Fibroblast of lung (primary cell): ENCODE results near the gene PCID2. TPM values are rescaled to one million over a fixed set of nuclear protein-coding genes. Genes with fewer than 3 reads are reported as not detected.

Source experiments
- DNase-seq, 2 donors: peaks; one replicate each; pipeline versions ENCODE4 v3.0.0 to v3.0.0-alpha.2; 2010; ENCODE audit warnings: low read depth in 2 of 2
- H2AFZ ChIP-seq: 2 replicates; pipeline ENCODE4 v1.5.1; 2012; ENCODE audit warnings: low read length, control low read depth, inconsistent platforms
- H3K27ac ChIP-seq: 2 replicates; pipeline ENCODE4 v1.5.1; 2011; ENCODE audit warnings: low read length, control low read depth; ENCODE audit not compliant: insufficient read depth
- H3K27me3 ChIP-seq: 2 replicates; pipeline ENCODE4 v1.5.1; 2011; ENCODE audit warnings: mild to moderate bottlenecking, low read length; ENCODE audit not compliant: control insufficient read depth, insufficient read depth
- H3K36me3 ChIP-seq: 2 replicates; pipeline ENCODE4 v1.5.1; 2011; ENCODE audit warnings: low read length; ENCODE audit not compliant: control insufficient read depth, insufficient read depth
- H3K4me1 ChIP-seq: 2 replicates; pipeline ENCODE4 v1.5.1; 2011; ENCODE audit warnings: low read length; ENCODE audit not compliant: control insufficient read depth, insufficient read depth; ENCODE audit errors: extremely low read depth
- H3K4me2 ChIP-seq: 2 replicates; pipeline ENCODE4 v1.5.1; 2011; ENCODE audit warnings: low read length, control low read depth; ENCODE audit not compliant: insufficient read depth; ENCODE audit errors: extremely low read depth
- H3K4me3 ChIP-seq, 4 experiments: fragments of 200-600 bp in 1 of 4; sonication (generic) in 1 of 4; replicated peaks in 1 of 4; 2 replicates each; pipeline ENCODE4 v1.5.1; 2011 to 2016; ENCODE audit warnings: low read length in 4 of 4, low read depth in 3 of 4, mild to moderate bottlenecking in 3 of 4, control low read depth in 2 of 4, inconsistent platforms in 1 of 4, mixed read lengths in 1 of 4; ENCODE audit not compliant: insufficient read depth in 1 of 4; ENCODE audit errors: control extremely low read depth in 1 of 4
- H3K79me2 ChIP-seq: 2 replicates; pipeline ENCODE4 v1.5.1; 2012; ENCODE audit warnings: mild to moderate bottlenecking, low read length, inconsistent platforms; ENCODE audit not compliant: control insufficient read depth, insufficient read depth
- H3K9ac ChIP-seq: 2 replicates; pipeline ENCODE4 v1.5.1; 2011; ENCODE audit warnings: mild to moderate bottlenecking, low read length, control low read depth; ENCODE audit not compliant: insufficient read depth
- H3K9me3 ChIP-seq: 2 replicates; pipeline ENCODE4 v1.5.1; 2012; ENCODE audit warnings: low read depth, low read length; ENCODE audit not compliant: control insufficient read depth, insufficient read depth
- H4K20me1 ChIP-seq: 2 replicates; pipeline ENCODE4 v1.5.1; 2011; ENCODE audit warnings: low read length; ENCODE audit not compliant: control insufficient read depth, insufficient read depth; ENCODE audit errors: extremely low read depth
- EZH2 ChIP-seq: IDR thresholded peaks from 2 replicates; pipeline ENCODE4 v1.5.1; 2012; ENCODE audit warnings: low read length, control low read depth, mild to moderate bottlenecking; ENCODE audit errors: missing control alignments
- polyA plus RNA-seq, 2 donors: library from polyadenylated mRNA; depleted of rRNA in 1 of 2; stranded (reverse) in 1 of 2; unstranded in 1 of 2; fragments of >200 nt; gene quantifications; 2 replicates each; pipeline ENCODE4 v1.2.1, GENCODE V29; 2011 to 2012; ENCODE audit warnings: missing spikeins in 1 of 2
- total RNA-seq: library from RNA; depleted of rRNA; stranded (reverse); fragments of >200 nt; gene quantifications from 2 replicates; pipeline ENCODE4 v1.2.1, GENCODE V29; 2014
- TF ChIP-seq, protein P1 (sequence below), 2 donors: IDR thresholded peaks in 1 of 2; conservative IDR thresholded peaks in 1 of 2; 1 replicate in 1 of 2; 2 replicates in 1 of 2; pipeline ENCODE4 v1.5.1; 2011 to 2012; ENCODE audit warnings: low read length in 2 of 2, control low read depth in 1 of 2, inconsistent platforms in 1 of 2, low read depth in 1 of 2, mild to moderate bottlenecking in 1 of 2

Gene PCID2
- total and polyA plus RNA-seq, 2 donors (not counting 1 experiment from before 2014, with no cell fraction given): 93.5 to 113 TPM

DNA sequence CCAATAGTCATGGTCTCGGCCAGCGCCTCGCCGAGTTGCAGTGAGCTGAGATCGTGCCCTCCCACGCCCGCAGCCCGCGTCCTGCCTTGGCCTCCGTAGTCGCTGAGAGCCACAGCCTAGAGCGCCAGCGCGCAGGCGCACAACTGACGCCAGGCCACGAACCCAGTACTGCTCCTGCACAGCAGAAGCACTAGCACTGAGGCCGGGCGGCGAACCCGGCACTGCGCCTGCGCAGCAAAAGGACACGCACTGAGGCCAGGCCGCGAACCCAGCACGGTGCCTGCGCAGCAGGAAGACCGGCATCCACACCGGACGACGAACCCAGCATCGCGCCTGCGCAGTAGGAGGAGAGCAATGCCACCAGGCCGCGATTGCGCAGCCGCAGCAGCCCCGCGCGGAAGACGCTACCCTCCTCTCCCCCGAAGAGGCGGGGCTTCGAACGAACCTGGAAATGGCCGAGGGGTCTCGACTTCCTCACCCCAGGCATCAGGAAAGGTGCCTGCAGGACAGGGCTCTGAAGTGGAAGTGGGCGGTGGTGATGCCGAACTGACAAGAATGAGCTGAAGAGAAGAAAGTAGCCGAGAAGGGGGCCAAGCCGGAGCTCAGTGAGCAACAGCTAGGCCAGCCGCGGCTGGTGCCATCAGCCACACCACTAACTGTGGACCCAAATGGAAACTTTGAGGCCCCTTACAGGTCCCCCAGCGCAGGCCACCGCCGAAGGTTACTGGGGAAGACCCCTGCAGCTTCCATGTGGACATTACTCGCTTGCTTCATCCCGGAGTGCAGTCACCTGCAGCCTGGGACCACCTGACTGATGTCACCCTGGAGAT is 78.3 kb downstream of the PCID2 start:
- no peak overlapping the region for H3K9ac ChIP-seq

DNA sequence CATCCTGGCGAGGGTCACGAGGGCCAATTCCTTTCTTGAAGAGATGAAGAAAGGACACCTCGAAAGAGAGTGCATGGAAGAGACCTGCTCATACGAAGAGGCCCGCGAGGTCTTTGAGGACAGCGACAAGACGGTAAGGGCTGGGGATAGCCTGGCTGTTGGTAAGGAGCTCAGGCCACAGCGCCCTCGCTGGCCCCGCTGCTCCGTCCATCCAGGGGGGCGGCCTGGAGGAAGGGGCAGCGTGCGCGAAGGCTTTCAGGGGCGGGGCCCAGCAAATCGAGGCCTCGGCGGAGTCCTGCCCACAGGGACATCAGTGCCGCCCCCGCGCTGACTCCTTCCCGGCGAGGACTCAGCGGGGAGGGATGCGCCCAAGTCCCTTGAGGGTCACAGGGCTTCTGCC is 79.0 kb downstream of the PCID2 start:
- Histone ChIP-seq H3K9me3 (no peaks in the 10 kb centered on the region), H2AFZ (no peak overlapping the region), H3K79me2 (no peaks in the 10 kb centered on the region), H3K9ac (no peak overlapping the region), H3K4me1 (no peaks in the 10 kb centered on the region), H3K27ac (no peak overlapping the region), H3K4me2 (no peak overlapping the region), H3K36me3 (no peaks in the 10 kb centered on the region), H3K27me3 (peaks cover 5% of the 10 kb centered on the region), H4K20me1 (no peaks in the 10 kb centered on the region), H3K4me3 (no peak overlapping the region)
- TF ChIP-seq, protein P1, sequence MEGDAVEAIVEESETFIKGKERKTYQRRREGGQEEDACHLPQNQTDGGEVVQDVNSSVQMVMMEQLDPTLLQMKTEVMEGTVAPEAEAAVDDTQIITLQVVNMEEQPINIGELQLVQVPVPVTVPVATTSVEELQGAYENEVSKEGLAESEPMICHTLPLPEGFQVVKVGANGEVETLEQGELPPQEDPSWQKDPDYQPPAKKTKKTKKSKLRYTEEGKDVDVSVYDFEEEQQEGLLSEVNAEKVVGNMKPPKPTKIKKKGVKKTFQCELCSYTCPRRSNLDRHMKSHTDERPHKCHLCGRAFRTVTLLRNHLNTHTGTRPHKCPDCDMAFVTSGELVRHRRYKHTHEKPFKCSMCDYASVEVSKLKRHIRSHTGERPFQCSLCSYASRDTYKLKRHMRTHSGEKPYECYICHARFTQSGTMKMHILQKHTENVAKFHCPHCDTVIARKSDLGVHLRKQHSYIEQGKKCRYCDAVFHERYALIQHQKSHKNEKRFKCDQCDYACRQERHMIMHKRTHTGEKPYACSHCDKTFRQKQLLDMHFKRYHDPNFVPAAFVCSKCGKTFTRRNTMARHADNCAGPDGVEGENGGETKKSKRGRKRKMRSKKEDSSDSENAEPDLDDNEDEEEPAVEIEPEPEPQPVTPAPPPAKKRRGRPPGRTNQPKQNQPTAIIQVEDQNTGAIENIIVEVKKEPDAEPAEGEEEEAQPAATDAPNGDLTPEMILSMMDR (conservative IDR thresholded peaks at IDR 0.05 in 1 of 2, IDR thresholded peaks at IDR 0.05 in 1 of 2; ENCODE audit: low read depth in 1 of 2, low read length in 2 of 2): no peak
- no peak for TF ChIP-seq EZH2
- DNase-seq: no peak

More for the DNA sequence above, 78.3 kb downstream of the PCID2 start:
- Histone ChIP-seq H3K4me1 (no peaks in the 10 kb centered on the region), H3K4me3 (no peak overlapping the region), H2AFZ (no peak overlapping the region), H3K27me3 (peaks cover 5% of the 10 kb centered on the region), H3K4me2 (no peak overlapping the region), H3K9me3 (no peaks in the 10 kb centered on the region), H3K27ac (no peak overlapping the region), H4K20me1 (no peaks in the 10 kb centered on the region), H3K79me2 (no peaks in the 10 kb centered on the region), H3K36me3 (no peaks in the 10 kb centered on the region)
- TF ChIP-seq EZH2: no peak
- TF ChIP-seq, protein P1 (conservative IDR thresholded peaks at IDR 0.05 in 1 of 2, IDR thresholded peaks at IDR 0.05 in 1 of 2; ENCODE audit: low read depth in 1 of 2, low read length in 2 of 2): no peak
- DNase-seq: peak; percentile 15 to 31

Other genes starting within 250 kb of the PCID2 start
- 1.0 and 3.3 TPM in 2 replicates for gene MCF2L, start 239.5 kb downstream of the PCID2 start, total RNA-seq
- 0.06 and 0.18 TPM in 2 replicates for gene MCF2L, start 239.5 kb downstream of the PCID2 start, polyA plus RNA-seq
- gene F7, start 102.9 kb downstream of the PCID2 start, total RNA-seq: under 0.01 TPM in 1 of 2 replicates, not detected in the other
- gene F7, start 102.9 kb downstream of the PCID2 start, polyA plus RNA-seq: not detected in 2 replicates
- 20.3 and 41.5 TPM in 2 replicates for gene F10, start 85.9 kb downstream of the PCID2 start, total RNA-seq
- 6.7 and 39.9 TPM in 2 replicates for gene F10, start 85.9 kb downstream of the PCID2 start, polyA plus RNA-seq
- not detected in 2 replicates for gene PROZ, start 50.0 kb downstream of the PCID2 start, total RNA-seq
- gene PROZ, start 50.0 kb downstream of the PCID2 start, polyA plus RNA-seq: not detected in 2 replicates
- 98.4 and 126 TPM in 2 replicates for gene CUL4A, start 944 bp upstream of the PCID2 start, total RNA-seq
- 89.5 and 107 TPM in 2 replicates for gene CUL4A, start 944 bp upstream of the PCID2 start, polyA plus RNA-seq
- 225 and 230 TPM in 2 replicates for gene LAMP1, start 88.6 kb upstream of the PCID2 start, total RNA-seq
- gene LAMP1, start 88.6 kb upstream of the PCID2 start, polyA plus RNA-seq: 204 and 219 TPM in 2 replicates
- gene GRTP1, start 155.5 kb upstream of the PCID2 start, total RNA-seq: 2.3 and 4.8 TPM in 2 replicates
- 0.35 and 1.4 TPM in 2 replicates for gene GRTP1, start 155.5 kb upstream of the PCID2 start, polyA plus RNA-seq
- 1.5 TPM in 2 replicates for gene ADPRHL1, start 244.8 kb upstream of the PCID2 start, total RNA-seq
- 0.59 and 0.62 TPM in 2 replicates for gene ADPRHL1, start 244.8 kb upstream of the PCID2 start, polyA plus RNA-seq